Adrenal gland (tissue), 5 donors: ENCODE measurements around the gene SBF2.

Experiments used
- CTCF ChIP-seq, 6 experiments: fragments of 450-650 bp in 4 of 6; fragments of 200-600 bp in 2 of 6; sonication (generic) in 1 of 6; IDR thresholded peaks; 1 replicate in 5 of 6; 2 replicates in 1 of 6; pipeline versions ENCODE4 v1.5.1 to v1.8.0; 2016 to 2021; ENCODE audit warnings: antibody characterized with exemption in 6 of 6, mild to moderate bottlenecking in 2 of 6, moderate library complexity in 1 of 6
- POLR2A ChIP-seq, 2 donors: fragments of 450-650 bp; IDR thresholded peaks; one replicate each; pipeline ENCODE4 v1.6.1; 2017; ENCODE audit warnings: antibody characterized with exemption in 2 of 2, mild to moderate bottlenecking in 2 of 2, moderate library complexity in 1 of 2
- donor health status: DM: no; HTN: no; CAD: no.

- TF ChIP-seq CTCF (IDR thresholded peaks at IDR 0.05) (no peak), POLR2A (IDR thresholded peaks at IDR 0.05) (no peak)
Measured at GRCh38 chr11:10255388-10256125, 38.5 kb downstream of the SBF2 start.
